Fibroblast of mammary gland (primary cell): ENCODE measurements around the gene UMODL1.

Experiments
- DNase-seq: peaks from one replicate; pipeline ENCODE4 v3.0.0-alpha.2; 2010; ENCODE audit warnings: low read depth
- H3K4me3 ChIP-seq: 2 replicates; pipeline ENCODE4 v1.5.1; 2011; ENCODE audit warnings: low read depth, mild to moderate bottlenecking, low read length, moderate library complexity; ENCODE audit not compliant: control insufficient read depth
- CTCF ChIP-seq: conservative IDR thresholded peaks from 2 replicates; pipeline ENCODE4 v1.5.1; 2011; ENCODE audit warnings: low read depth, low read length, inconsistent platforms; ENCODE audit not compliant: control insufficient read depth, insufficient read depth

UMODL1 gene

GRCh38 chr21:42157606-42158310 lies 86.6 kb downstream of the UMODL1 start:
- no peak for DNase-seq
- H3K4me3 ChIP-seq: no peak overlapping the region
- no peak for TF ChIP-seq CTCF

GRCh38 chr21:42158846-42159245 lies 87.7 kb downstream of the UMODL1 start:
- TF ChIP-seq CTCF: no peak
- no peak for DNase-seq
- H3K4me3 ChIP-seq: no peak overlapping the region

- H3K4me3 ChIP-seq: no peak overlapping the region
- TF ChIP-seq CTCF: no peak
- DNase-seq: no peak
Observed at GRCh38 chr21:42159560-42160110, 88.5 kb downstream of the UMODL1 start.

GRCh38 chr21:42160111-42160721 lies 89.1 kb downstream of the UMODL1 start:
- TF ChIP-seq CTCF: no peak
- no peak for DNase-seq
- no peak overlapping the region for H3K4me3 ChIP-seq

- DNase-seq: no peak
- no peak overlapping the region for H3K4me3 ChIP-seq
- TF ChIP-seq CTCF: no peak
Observed at GRCh38 chr21:42160765-42161164, 89.6 kb downstream of the UMODL1 start.

- TF ChIP-seq CTCF: no peak
- H3K4me3 ChIP-seq: no peak overlapping the region
- DNase-seq: no peak
Observed at GRCh38 chr21:42161401-42161955, 90.4 kb downstream of the UMODL1 start.
